ENCODE measurements around the gene KCTD7. TPM values are rescaled to one million over a fixed set of nuclear protein-coding genes. Genes with fewer than 3 reads are reported as not detected.
A peak's percentile ranks its signal among the peaks of the same experiment; 100 is the strongest.
"Not testable (repeated sequence)": the region's sequence is repeated elsewhere in the genome, so short reads cannot be mapped to it uniquely, and the experiment has no call there.

The KCTD7 gene
- total and polyA plus RNA-seq, 9 donors: 13.4 to 28.5 (median 22.0) TPM

- Histone ChIP-seq H3K4me1 (ENCODE audit: insufficient read depth) (no peaks in the 10 kb centered on the region), H3K27ac (no peak overlapping the region), H3K4me3 (no peak overlapping the region), H3K9me3 (no peaks in the 10 kb centered on the region), H3K27me3 (no peaks in the 10 kb centered on the region), H3K36me3 (no peaks in the 10 kb centered on the region)
- intact Hi-C loops (cut with DNase I): no loop called here
- no peak for DNase-seq
- TF ChIP-seq POLR2A (IDR thresholded peaks at IDR 0.05) (no peak), EP300 (IDR thresholded peaks at IDR 0.05) (no peak), CTCF (IDR thresholded peaks at IDR 0.05) (no peak)
- 87 to 91% (median 89%) methylated on average over 2 of the region's 2 CpGs for WGBS, 3 donors
Observed at GRCh38 chr7:66643395-66643794, 14.7 kb downstream of the KCTD7 start.

GRCh38 chr7:66651026-66651425 lies 22.3 kb downstream of the KCTD7 start:
- 58 to 78% (median 67%) methylated on average over 6 of the region's 6 CpGs for WGBS, 3 donors
- H3K27ac ChIP-seq; H3K27me3 ChIP-seq; H3K9me3 ChIP-seq; H3K36me3 ChIP-seq; DNase-seq; H3K4me1 ChIP-seq (ENCODE audit: insufficient read depth); H3K4me3 ChIP-seq; intact Hi-C loops (cut with DNase I): not testable (repeated sequence)

- H3K9me3 ChIP-seq; H3K4me1 ChIP-seq (ENCODE audit: insufficient read depth); H3K27me3 ChIP-seq; intact Hi-C loops (cut with DNase I); H3K36me3 ChIP-seq; DNase-seq: not testable (repeated sequence)
- peak overlapping the region; percentile 85 to 95 for H3K27ac ChIP-seq
- H3K4me3 ChIP-seq: peak overlapping the region; percentile 76
- WGBS, 3 donors: 8 to 10% (median 9%) methylated on average over 41 of the region's 41 CpGs
- peak in 2 of 3 donors; percentile 18 to 29 for TF ChIP-seq CTCF (IDR thresholded peaks at IDR 0.05)
Observed at GRCh38 chr7:66653719-66654274, 25.1 kb downstream of the KCTD7 start.

- intact Hi-C loops (cut with DNase I): no loop called here
- Histone ChIP-seq H3K4me1 (ENCODE audit: insufficient read depth) (peaks cover 6% of the 10 kb centered on the region), H3K9me3 (no peaks in the 10 kb centered on the region), H3K27ac (peak overlapping the region; percentile 85 to 95), H3K4me3 (peak overlapping the region; percentile 76), H3K27me3 (no peaks in the 10 kb centered on the region), H3K36me3 (no peaks in the 10 kb centered on the region)
- 0 to 1% (median 0%) methylated on average over 88 to 92 of the region's 92 CpGs for WGBS, 3 donors
- TF ChIP-seq POLR2A (IDR thresholded peaks at IDR 0.05): peak; percentile 96
- no peak for TF ChIP-seq CTCF (IDR thresholded peaks at IDR 0.05)
- peak; percentile 12 for TF ChIP-seq EP300 (IDR thresholded peaks at IDR 0.05)
- peak; percentile 99 for DNase-seq
Observed at GRCh38 chr7:66654275-66655112, 25.8 kb downstream of the KCTD7 start.
